ENCODE results near the gene ZNF862.

DNA sequence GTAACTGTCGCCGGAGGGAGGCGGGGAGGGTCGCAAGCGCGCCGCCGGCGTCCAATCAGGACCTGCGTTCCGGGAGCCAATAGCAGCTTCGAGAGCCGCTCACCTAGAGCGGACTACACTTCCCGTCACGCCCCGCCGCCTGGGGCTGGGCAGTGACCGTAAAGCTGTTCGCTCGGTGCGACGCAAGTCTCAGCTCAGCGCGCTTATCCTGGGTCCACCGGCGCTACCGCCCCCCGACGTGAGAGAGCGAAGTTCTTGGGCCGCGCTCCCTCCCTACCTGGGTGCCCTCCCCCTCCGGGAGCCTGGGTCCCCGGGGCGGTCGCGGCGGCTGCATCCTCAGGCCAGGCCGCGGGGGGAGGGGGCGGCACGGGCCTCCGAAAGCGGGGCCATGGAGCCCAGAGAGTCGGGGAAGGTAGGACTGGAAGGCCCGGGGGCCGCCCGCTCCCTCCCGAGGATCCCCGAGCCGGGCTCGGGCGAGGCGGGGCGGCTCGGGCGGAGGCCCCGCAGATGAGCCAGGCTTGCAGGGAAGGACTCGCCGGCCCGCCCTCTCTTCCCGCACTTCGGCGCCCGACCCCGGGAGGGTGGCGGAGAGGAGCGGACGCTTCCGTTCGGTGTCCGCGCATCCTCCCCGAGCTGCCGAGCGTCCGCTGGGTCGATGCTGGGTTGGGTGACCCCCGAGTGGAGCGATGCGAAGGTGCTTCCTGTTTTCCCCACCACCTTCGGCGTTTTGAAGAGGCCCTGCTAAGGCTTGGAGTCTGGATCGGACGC lies at the start of gene ZNF862:
- TF ChIP-seq, protein P1, sequence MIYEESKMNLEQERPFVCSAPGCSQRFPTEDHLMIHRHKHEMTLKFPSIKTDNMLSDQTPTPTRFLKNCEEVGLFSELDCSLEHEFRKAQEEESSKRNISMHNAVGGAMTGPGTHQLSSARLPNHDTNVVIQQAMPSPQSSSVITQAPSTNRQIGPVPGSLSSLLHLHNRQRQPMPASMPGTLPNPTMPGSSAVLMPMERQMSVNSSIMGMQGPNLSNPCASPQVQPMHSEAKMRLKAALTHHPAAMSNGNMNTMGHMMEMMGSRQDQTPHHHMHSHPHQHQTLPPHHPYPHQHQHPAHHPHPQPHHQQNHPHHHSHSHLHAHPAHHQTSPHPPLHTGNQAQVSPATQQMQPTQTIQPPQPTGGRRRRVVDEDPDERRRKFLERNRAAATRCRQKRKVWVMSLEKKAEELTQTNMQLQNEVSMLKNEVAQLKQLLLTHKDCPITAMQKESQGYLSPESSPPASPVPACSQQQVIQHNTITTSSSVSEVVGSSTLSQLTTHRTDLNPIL (CRISPR knock-in tag; IDR thresholded peaks at IDR 0.05; ENCODE audit: low read depth): no peak
- TF ChIP-seq PPARA (CRISPR knock-in tag; IDR thresholded peaks at IDR 0.05; ENCODE audit: borderline replicate concordance) (no peak), ZNF70 (CRISPR knock-in tag; IDR thresholded peaks at IDR 0.05) (no peak), ARNTL (CRISPR knock-in tag; IDR thresholded peaks at IDR 0.05; ENCODE audit: borderline replicate concordance, low read depth) (no peak), RARB (CRISPR knock-in tag; IDR thresholded peaks at IDR 0.05) (no peak), ZFP3 (CRISPR knock-in tag; IDR thresholded peaks at IDR 0.05) (peak; percentile 66; the same call in 1 of the 2 replicates), ZNF8 (CRISPR knock-in tag; IDR thresholded peaks at IDR 0.05) (no peak)
- TF ChIP-seq, protein P2, sequence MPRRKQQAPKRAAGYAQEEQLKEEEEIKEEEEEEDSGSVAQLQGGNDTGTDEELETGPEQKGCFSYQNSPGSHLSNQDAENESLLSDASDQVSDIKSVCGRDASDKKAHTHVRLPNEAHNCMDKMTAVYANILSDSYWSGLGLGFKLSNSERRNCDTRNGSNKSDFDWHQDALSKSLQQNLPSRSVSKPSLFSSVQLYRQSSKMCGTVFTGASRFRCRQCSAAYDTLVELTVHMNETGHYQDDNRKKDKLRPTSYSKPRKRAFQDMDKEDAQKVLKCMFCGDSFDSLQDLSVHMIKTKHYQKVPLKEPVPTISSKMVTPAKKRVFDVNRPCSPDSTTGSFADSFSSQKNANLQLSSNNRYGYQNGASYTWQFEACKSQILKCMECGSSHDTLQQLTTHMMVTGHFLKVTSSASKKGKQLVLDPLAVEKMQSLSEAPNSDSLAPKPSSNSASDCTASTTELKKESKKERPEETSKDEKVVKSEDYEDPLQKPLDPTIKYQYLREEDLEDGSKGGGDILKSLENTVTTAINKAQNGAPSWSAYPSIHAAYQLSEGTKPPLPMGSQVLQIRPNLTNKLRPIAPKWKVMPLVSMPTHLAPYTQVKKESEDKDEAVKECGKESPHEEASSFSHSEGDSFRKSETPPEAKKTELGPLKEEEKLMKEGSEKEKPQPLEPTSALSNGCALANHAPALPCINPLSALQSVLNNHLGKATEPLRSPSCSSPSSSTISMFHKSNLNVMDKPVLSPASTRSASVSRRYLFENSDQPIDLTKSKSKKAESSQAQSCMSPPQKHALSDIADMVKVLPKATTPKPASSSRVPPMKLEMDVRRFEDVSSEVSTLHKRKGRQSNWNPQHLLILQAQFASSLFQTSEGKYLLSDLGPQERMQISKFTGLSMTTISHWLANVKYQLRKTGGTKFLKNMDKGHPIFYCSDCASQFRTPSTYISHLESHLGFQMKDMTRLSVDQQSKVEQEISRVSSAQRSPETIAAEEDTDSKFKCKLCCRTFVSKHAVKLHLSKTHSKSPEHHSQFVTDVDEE (CRISPR knock-in tag; IDR thresholded peaks at IDR 0.05): 0 out of 2 replicates have a peak, but pooled peaks have one; percentile 27
- TF ChIP-seq, protein P3, sequence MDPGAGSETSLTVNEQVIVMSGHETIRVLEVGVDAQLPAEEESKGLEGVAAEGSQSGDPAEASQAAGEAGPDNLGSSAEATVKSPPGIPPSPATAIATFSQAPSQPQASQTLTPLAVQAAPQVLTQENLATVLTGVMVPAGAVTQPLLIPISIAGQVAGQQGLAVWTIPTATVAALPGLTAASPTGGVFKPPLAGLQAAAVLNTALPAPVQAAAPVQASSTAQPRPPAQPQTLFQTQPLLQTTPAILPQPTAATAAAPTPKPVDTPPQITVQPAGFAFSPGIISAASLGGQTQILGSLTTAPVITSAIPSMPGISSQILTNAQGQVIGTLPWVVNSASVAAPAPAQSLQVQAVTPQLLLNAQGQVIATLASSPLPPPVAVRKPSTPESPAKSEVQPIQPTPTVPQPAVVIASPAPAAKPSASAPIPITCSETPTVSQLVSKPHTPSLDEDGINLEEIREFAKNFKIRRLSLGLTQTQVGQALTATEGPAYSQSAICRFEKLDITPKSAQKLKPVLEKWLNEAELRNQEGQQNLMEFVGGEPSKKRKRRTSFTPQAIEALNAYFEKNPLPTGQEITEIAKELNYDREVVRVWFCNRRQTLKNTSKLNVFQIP (CRISPR knock-in tag; IDR thresholded peaks at IDR 0.05; ENCODE audit: borderline replicate concordance, low read depth): no peak

All from SK-N-SH treated with all-trans-retinoic acid at 6 μM for 48 hours (cell line).